ENCODE data around the gene DIP2B. TPM values are rescaled to one million over a fixed set of nuclear protein-coding genes. Genes with fewer than 3 reads are reported as not detected.
"Not testable (repeated sequence)": the region's sequence is repeated elsewhere in the genome, so short reads cannot be mapped to it uniquely, and the experiment has no call there.

Gene DIP2B
- total and polyA plus RNA-seq, 9 donors, result 7.2 to 33.3 (median 19.2) TPM

- intact Hi-C loops (cut with DNase I), result loop anchor here in 1 of 4 donors (10.0 kb wide), 1 partner anchor 216 kb away; no protein-coding TSS in a partner anchor
- Histone ChIP-seq H3K9me3 (no peaks in the 10 kb centered on the region), H3K27me3 (no peaks in the 10 kb centered on the region), H3K4me1 (ENCODE audit: insufficient read depth) (peaks cover 8% of the 10 kb centered on the region), H3K4me3 (no peak overlapping the region), H3K36me3 (no peaks in the 10 kb centered on the region), H3K27ac (no peak overlapping the region)
- no peak for TF ChIP-seq EP300 (IDR thresholded peaks at IDR 0.05)
- no peak for TF ChIP-seq POLR2A (IDR thresholded peaks at IDR 0.05)
- TF ChIP-seq, protein P1, sequence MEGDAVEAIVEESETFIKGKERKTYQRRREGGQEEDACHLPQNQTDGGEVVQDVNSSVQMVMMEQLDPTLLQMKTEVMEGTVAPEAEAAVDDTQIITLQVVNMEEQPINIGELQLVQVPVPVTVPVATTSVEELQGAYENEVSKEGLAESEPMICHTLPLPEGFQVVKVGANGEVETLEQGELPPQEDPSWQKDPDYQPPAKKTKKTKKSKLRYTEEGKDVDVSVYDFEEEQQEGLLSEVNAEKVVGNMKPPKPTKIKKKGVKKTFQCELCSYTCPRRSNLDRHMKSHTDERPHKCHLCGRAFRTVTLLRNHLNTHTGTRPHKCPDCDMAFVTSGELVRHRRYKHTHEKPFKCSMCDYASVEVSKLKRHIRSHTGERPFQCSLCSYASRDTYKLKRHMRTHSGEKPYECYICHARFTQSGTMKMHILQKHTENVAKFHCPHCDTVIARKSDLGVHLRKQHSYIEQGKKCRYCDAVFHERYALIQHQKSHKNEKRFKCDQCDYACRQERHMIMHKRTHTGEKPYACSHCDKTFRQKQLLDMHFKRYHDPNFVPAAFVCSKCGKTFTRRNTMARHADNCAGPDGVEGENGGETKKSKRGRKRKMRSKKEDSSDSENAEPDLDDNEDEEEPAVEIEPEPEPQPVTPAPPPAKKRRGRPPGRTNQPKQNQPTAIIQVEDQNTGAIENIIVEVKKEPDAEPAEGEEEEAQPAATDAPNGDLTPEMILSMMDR (IDR thresholded peaks at IDR 0.05), result no peak
- DNase-seq, result no peak
- 89 to 93% (median 90%) methylated on average over 3 of the region's 3 CpGs for WGBS, 3 donors
These were observed 263.6 kb downstream of the DIP2B start for GRCh38 chr12:50768391-50768790.

- H3K36me3 ChIP-seq; H3K4me3 ChIP-seq; H3K27me3 ChIP-seq; DNase-seq; H3K9me3 ChIP-seq; H3K27ac ChIP-seq; H3K4me1 ChIP-seq (ENCODE audit: insufficient read depth): not testable (repeated sequence)
- WGBS, 3 donors, result 93 to 96% (median 95%) methylated on average over 2 of the region's 2 CpGs
- intact Hi-C loops (cut with DNase I), result loop anchor here in 1 of 4 donors (10.0 kb wide), 1 partner anchor 216 kb away; no protein-coding TSS in a partner anchor
These were observed 264.0 kb downstream of the DIP2B start for GRCh38 chr12:50768813-50769212.

GRCh38 chr12:50771409-50771808 lies 266.6 kb downstream of the DIP2B start:
- TF ChIP-seq, protein P1 (IDR thresholded peaks at IDR 0.05), result no peak
- no peak for TF ChIP-seq EP300 (IDR thresholded peaks at IDR 0.05)
- 88 to 93% (median 91%) methylated on average over 5 of the region's 5 CpGs for WGBS, 3 donors

GRCh38 chr12:50772470-50772869 lies 267.7 kb downstream of the DIP2B start:
- H3K4me3 ChIP-seq, result no peak overlapping the region
- no peak overlapping the region for H3K27ac ChIP-seq
- 92 to 95% (median 95%) methylated on average over 5 of the region's 5 CpGs for WGBS, 3 donors
- TF ChIP-seq EP300 (IDR thresholded peaks at IDR 0.05) (no peak), POLR2A (IDR thresholded peaks at IDR 0.05) (no peak)
- TF ChIP-seq, protein P1 (IDR thresholded peaks at IDR 0.05), result no peak
- no peaks in the 10 kb centered on the region for H3K27me3 ChIP-seq
- H3K4me1 ChIP-seq (ENCODE audit: insufficient read depth), result peaks cover 1% of the 10 kb centered on the region
- H3K36me3 ChIP-seq, result no peaks in the 10 kb centered on the region
- intact Hi-C loops (cut with DNase I), result no loop called here
- no peaks in the 10 kb centered on the region for H3K9me3 ChIP-seq
- no peak for DNase-seq

More at GRCh38 chr12:50771409-50771808, 266.6 kb downstream of the DIP2B start:
- Histone ChIP-seq H3K36me3 (no peaks in the 10 kb centered on the region), H3K4me1 (ENCODE audit: insufficient read depth) (peaks cover 1% of the 10 kb centered on the region), H3K4me3 (no peak overlapping the region), H3K27ac (no peak overlapping the region), H3K27me3 (no peaks in the 10 kb centered on the region), H3K9me3 (no peaks in the 10 kb centered on the region)
- DNase-seq, result no peak
- intact Hi-C loops (cut with DNase I), result no loop called here

DNA sequence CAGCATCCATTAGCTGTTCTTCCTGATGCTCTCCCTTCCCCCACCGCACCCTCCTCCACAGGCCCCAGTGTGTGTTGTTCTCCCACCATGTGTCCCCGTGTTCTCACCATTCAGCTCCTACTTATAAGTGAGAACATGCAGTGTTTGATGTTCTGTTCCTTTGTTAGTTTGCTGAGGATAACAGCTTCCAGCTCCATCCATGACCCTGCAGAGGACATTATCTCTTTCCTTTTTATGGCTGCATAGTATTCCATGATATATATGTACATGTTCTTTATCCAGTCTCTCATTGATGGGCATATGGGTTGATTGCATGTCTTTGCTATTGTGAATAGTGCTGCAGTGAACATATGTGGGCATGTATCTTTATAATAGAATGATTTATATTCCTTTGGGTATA lies 268.1 kb downstream of the DIP2B start:
- intact Hi-C loops (cut with DNase I), result no loop called here
- Histone ChIP-seq H3K9me3 (no peaks in the 10 kb centered on the region), H3K4me3 (no peak overlapping the region), H3K27ac (no peak overlapping the region), H3K4me1 (ENCODE audit: insufficient read depth) (peaks cover 1% of the 10 kb centered on the region), H3K27me3 (no peaks in the 10 kb centered on the region), H3K36me3 (no peaks in the 10 kb centered on the region)
- TF ChIP-seq POLR2A (IDR thresholded peaks at IDR 0.05), result no peak
- TF ChIP-seq, protein P1 (IDR thresholded peaks at IDR 0.05), result no peak
- TF ChIP-seq EP300 (IDR thresholded peaks at IDR 0.05), result no peak
- WGBS, 3 donors, result 91 to 97% (median 97%) methylated on average over 2 of the region's 2 CpGs
- no peak for DNase-seq

Measured in ovary (tissue), 9 donors.